HepG2 (cell line): ENCODE data around the gene ZNF628. TPM values are rescaled to one million over a fixed set of nuclear protein-coding genes. Genes with fewer than 3 reads are reported as not detected.
A peak's percentile ranks its signal among the peaks of the same experiment; 100 is the strongest.

Source experiments
- CTCF ChIP-seq: sonication (generic); formaldehyde crosslinking; IDR thresholded peaks from 2 replicates; pipeline ENCODE4 v1.5.0; 2020; ENCODE audit warnings: mild to moderate bottlenecking, missing genetic modification reagents, moderate library complexity
- DDIT3 ChIP-seq: sonication (generic); formaldehyde crosslinking; IDR thresholded peaks from 2 replicates; pipeline ENCODE4 v1.4.0; 2020; ENCODE audit warnings: mild to moderate bottlenecking, missing genetic modification reagents
- HMGXB4 ChIP-seq, 2 experiments: sonication (generic) in 1 of 2; formaldehyde crosslinking in 1 of 2; IDR thresholded peaks; 2 replicates each; pipeline versions ENCODE4 v1.4.0 to v1.6.1; 2018 to 2020; ENCODE audit warnings: missing genetic modification reagents in 2 of 2, borderline replicate concordance in 1 of 2, low read depth in 1 of 2, mild to moderate bottlenecking in 1 of 2, missing biosample characterization in 1 of 2
- IKZF5 ChIP-seq: IDR thresholded peaks from 2 replicates; pipeline ENCODE4 v1.6.1; 2018; ENCODE audit warnings: missing genetic modification reagents, mild to moderate bottlenecking, missing compliant biosample characterization
- MIER2 ChIP-seq: IDR thresholded peaks from 2 replicates; pipeline ENCODE4 v1.6.1; 2016; ENCODE audit warnings: missing biosample characterization, missing genetic modification reagents
- NR2F1 ChIP-seq, 2 experiments: fragments of 450-650 bp in 1 of 2; formaldehyde crosslinking in 1 of 2; IDR thresholded peaks; 2 replicates each; pipeline versions ENCODE4 v1.5.0 to v1.6.1; 2016 to 2020; ENCODE audit warnings: mild to moderate bottlenecking in 1 of 2, missing compliant biosample characterization in 1 of 2, missing genetic modification reagents in 1 of 2, moderate library complexity in 1 of 2
- NR2F6 ChIP-seq, 2 experiments: IDR thresholded peaks; 2 replicates each; pipeline ENCODE4 v1.6.1; 2016; ENCODE audit warnings: antibody characterized with exemption in 1 of 2, mild to moderate bottlenecking in 1 of 2
- SKIL ChIP-seq: sonication (generic); formaldehyde crosslinking; IDR thresholded peaks from 2 replicates; pipeline ENCODE4 v1.8.0; 2022; ENCODE audit warnings: missing genetic modification reagents, mild to moderate bottlenecking, moderate library complexity, borderline replicate concordance
- TBL1XR1 ChIP-seq: fragments of 150-350 bp; IDR thresholded peaks from 2 replicates; pipeline ENCODE4 v1.6.1; 2014; ENCODE audit warnings: borderline replicate concordance, low read length; ENCODE audit not compliant: partially characterized antibody
- ZNF124 ChIP-seq: sonication (generic); formaldehyde crosslinking; IDR thresholded peaks from 2 replicates; pipeline ENCODE4 v1.4.0; 2020; ENCODE audit warnings: missing genetic modification reagents
- ZNF160 ChIP-seq: sonication (generic); formaldehyde crosslinking; IDR thresholded peaks from 2 replicates; pipeline ENCODE4 v1.8.0; 2022; ENCODE audit warnings: mild to moderate bottlenecking, inconsistent platforms, missing genetic modification reagents
- ZNF224 ChIP-seq: sonication (generic); formaldehyde crosslinking; IDR thresholded peaks from 2 replicates; pipeline ENCODE4 v1.5.0; 2020; ENCODE audit warnings: mild to moderate bottlenecking, missing genetic modification reagents
- ZNF317 ChIP-seq: sonication (generic); formaldehyde crosslinking; IDR thresholded peaks from 2 replicates; pipeline ENCODE4 v1.5.0; 2020; ENCODE audit warnings: mild to moderate bottlenecking, missing genetic modification reagents
- ZNF33B ChIP-seq: sonication (generic); formaldehyde crosslinking; IDR thresholded peaks from 2 replicates; pipeline ENCODE4 v1.5.1; 2020; ENCODE audit warnings: mild to moderate bottlenecking, missing genetic modification reagents
- ZNF740 ChIP-seq: sonication (generic); formaldehyde crosslinking; IDR thresholded peaks from 2 replicates; pipeline ENCODE4 v1.4.0; 2020; ENCODE audit warnings: missing genetic modification reagents
- ZZZ3 ChIP-seq: sonication (generic); formaldehyde crosslinking; IDR thresholded peaks from 2 replicates; pipeline ENCODE4 v1.4.0; 2020; ENCODE audit warnings: missing genetic modification reagents, mild to moderate bottlenecking, borderline replicate concordance
- polyA plus RNA-seq, 8 experiments: library from polyadenylated mRNA; depleted of rRNA in 3 of 8; stranded (reverse) in 7 of 8; unstranded in 1 of 8; fragments of >200 nt; fragmentation: Illumina TruSeq in 4 of 8; extraction: Trizol in 4 of 8; gene quantifications; 2 replicates each; pipeline versions ENCODE4 v1.2.1 to v1.2.3, GENCODE V29; 2011 to 2016; ENCODE audit warnings: low read depth in 4 of 8, missing spikeins in 1 of 8, mixed read lengths in 1 of 8; ENCODE audit not compliant: insufficient read depth in 1 of 8
- total RNA-seq, 5 experiments: library from RNA; depleted of rRNA; stranded (reverse); fragments of >200 nt; fragmentation: Illumina TruSeq; extraction: Trizol; gene quantifications; 2 replicates each; pipeline ENCODE4 v1.2.3, GENCODE V29; 2016; ENCODE audit warnings: low read depth in 1 of 5
- TF ChIP-seq, protein P1 (sequence below): sonication (generic); formaldehyde crosslinking; IDR thresholded peaks from 2 replicates; pipeline ENCODE4 v1.9.0; 2021; ENCODE audit warnings: missing genetic modification reagents, borderline replicate concordance

Gene ZNF628
- total and polyA plus RNA-seq, 2 of the 13 experiments (the other 11 are each of a cell fraction or from before 2014, with no cell fraction given), result 0.54 to 1.2 TPM

- TF ChIP-seq SKIL (CRISPR knock-in tag), result no peak
- TF ChIP-seq, protein P1, sequence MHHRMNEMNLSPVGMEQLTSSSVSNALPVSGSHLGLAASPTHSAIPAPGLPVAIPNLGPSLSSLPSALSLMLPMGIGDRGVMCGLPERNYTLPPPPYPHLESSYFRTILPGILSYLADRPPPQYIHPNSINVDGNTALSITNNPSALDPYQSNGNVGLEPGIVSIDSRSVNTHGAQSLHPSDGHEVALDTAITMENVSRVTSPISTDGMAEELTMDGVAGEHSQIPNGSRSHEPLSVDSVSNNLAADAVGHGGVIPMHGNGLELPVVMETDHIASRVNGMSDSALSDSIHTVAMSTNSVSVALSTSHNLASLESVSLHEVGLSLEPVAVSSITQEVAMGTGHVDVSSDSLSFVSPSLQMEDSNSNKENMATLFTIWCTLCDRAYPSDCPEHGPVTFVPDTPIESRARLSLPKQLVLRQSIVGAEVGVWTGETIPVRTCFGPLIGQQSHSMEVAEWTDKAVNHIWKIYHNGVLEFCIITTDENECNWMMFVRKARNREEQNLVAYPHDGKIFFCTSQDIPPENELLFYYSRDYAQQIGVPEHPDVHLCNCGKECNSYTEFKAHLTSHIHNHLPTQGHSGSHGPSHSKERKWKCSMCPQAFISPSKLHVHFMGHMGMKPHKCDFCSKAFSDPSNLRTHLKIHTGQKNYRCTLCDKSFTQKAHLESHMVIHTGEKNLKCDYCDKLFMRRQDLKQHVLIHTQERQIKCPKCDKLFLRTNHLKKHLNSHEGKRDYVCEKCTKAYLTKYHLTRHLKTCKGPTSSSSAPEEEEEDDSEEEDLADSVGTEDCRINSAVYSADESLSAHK (CRISPR knock-in tag), result no peak
- TF ChIP-seq ZNF740 (CRISPR knock-in tag), result 0 out of 2 replicates have a peak, but pooled peaks have one; percentile 68
- peak; percentile 70 for TF ChIP-seq ZNF317 (CRISPR knock-in tag)
- TF ChIP-seq ZNF33B, result no peak
- no peak for TF ChIP-seq DDIT3 (CRISPR knock-in tag)
- TF ChIP-seq ZNF224 (CRISPR knock-in tag), result no peak
- TF ChIP-seq HMGXB4 (CRISPR knock-in tag; IDR thresholded peaks at IDR 0.05; ENCODE audit: borderline replicate concordance in 1 of 2, low read depth in 1 of 2), result peak; percentile 78 to 85
- no peak for TF ChIP-seq TBL1XR1
- no peak for TF ChIP-seq ZNF160 (CRISPR knock-in tag)
- TF ChIP-seq NR2F6 (IDR thresholded peaks at IDR 0.05), result no peak; the same call in none of the 2 replicates
- TF ChIP-seq NR2F6 (CRISPR knock-in tag; IDR thresholded peaks at IDR 0.05), result peak; percentile 12
- TF ChIP-seq ZZZ3 (CRISPR knock-in tag), result no peak
- TF ChIP-seq NR2F1 (CRISPR knock-in tag; IDR thresholded peaks at IDR 0.05), result peak; percentile 44 to 62; a peak in 2 of 4 replicates
- peak; percentile 100 for TF ChIP-seq CTCF (CRISPR knock-in tag)
- TF ChIP-seq MIER2 (CRISPR knock-in tag), result peak; percentile 27; the same call in 1 of the 2 replicates
- TF ChIP-seq IKZF5 (CRISPR knock-in tag), result peak; percentile 29; the same call in 1 of the 2 replicates
- no peak for TF ChIP-seq ZNF124 (CRISPR knock-in tag)
Measured at GRCh38 chr19:55516878-55517620, 40.6 kb downstream of the ZNF628 start (continued).
